Heart right ventricle (tissue), 16 donors: ENCODE data around the gene LRRC7. TPM values are rescaled to one million over a fixed set of nuclear protein-coding genes. Genes with fewer than 3 reads are reported as not detected.

ENCODE experiments used
- ATAC-seq, 8 donors: fragments of 200-7000 bp; cut with Tn5 transposase; one replicate each; pipeline ENCODE4 v1.9.1; 2020; ENCODE audit warnings: mild to moderate bottlenecking in 8 of 8, moderate library complexity in 8 of 8, moderate number of reproducible peaks in 1 of 8
- DNase-seq, 2 donors: peaks; one replicate each; pipeline ENCODE4 v3.0.0-alpha.2; 2020
- H3K27ac ChIP-seq, 10 donors: fragments of 200-600 bp; sonication (generic) in 2 of 10; one replicate each; pipeline versions ENCODE4 v1.5.0 to v1.8.0; 2020 to 2022; ENCODE audit warnings: mild to moderate bottlenecking in 3 of 10
- H3K27me3 ChIP-seq, 7 donors: fragments of 200-600 bp; one replicate each; pipeline ENCODE4 v1.8.0; 2021 to 2022; ENCODE audit warnings: mild to moderate bottlenecking in 2 of 7
- H3K36me3 ChIP-seq, 9 donors: fragments of 200-600 bp; sonication (generic) in 1 of 9; one replicate each; pipeline versions ENCODE4 v1.5.0 to v1.8.0; 2020 to 2022; ENCODE audit warnings: mild to moderate bottlenecking in 2 of 9
- H3K4me1 ChIP-seq, 9 donors: fragments of 200-600 bp; sonication (generic) in 1 of 9; one replicate each; pipeline versions ENCODE4 v1.5.0 to v1.8.0; 2020 to 2022; ENCODE audit warnings: mild to moderate bottlenecking in 4 of 9
- H3K4me3 ChIP-seq, 10 donors: fragments of 200-600 bp; sonication (generic) in 2 of 10; one replicate each; pipeline versions ENCODE4 v1.5.0 to v1.8.0; 2020 to 2022; ENCODE audit warnings: mild to moderate bottlenecking in 7 of 10, moderate library complexity in 2 of 10
- H3K9me3 ChIP-seq, 11 donors: fragments of 200-600 bp in 10 of 11; sonication (generic) in 2 of 11; one replicate each; pipeline versions ENCODE4 v1.5.0 to v1.8.0; 2013 to 2022; ENCODE audit warnings: mild to moderate bottlenecking in 2 of 11, control low read depth in 1 of 11, moderate library complexity in 1 of 11
- WGBS, 2 donors: extraction: QIAGEN DNeasy Blood & Tissue Kit; methylation state at CpG; one replicate each; pipeline ENCODE4 v1.1.7; 2013; ENCODE audit warnings: inconsistent platforms in 1 of 2; 5-methylcytosine and 5-hydroxymethylcytosine counted together
- intact Hi-C, 10 donors: fragments of 100-400 bp; cut with DNase I; formaldehyde crosslinking; loops; one replicate each; pipeline versions ENCODE4 v1.11.1 to v1.14.2; 2022
- polyA plus RNA-seq, 2 donors: library from polyadenylated mRNA; stranded (reverse); fragments of 200-250 nt; gene quantifications; one replicate each; pipeline ENCODE4 v1.2.3, GENCODE V29; 2013
- total RNA-seq, 10 donors: library from RNA; stranded (reverse); fragmentation: NEBNext Ultra II Directional in 3 of 10; extraction: Animal tissue kit (Norgen Biotek cat#: 25700) in 3 of 10; gene quantifications; one replicate each; pipeline versions ENCODE4 v1.2.1 to v1.2.4, GENCODE V29; 2021 to 2023
- TF ChIP-seq, protein P1 (sequence below), 9 donors: fragments of 200-600 bp; sonication (generic) in 2 of 9; IDR thresholded peaks; one replicate each; pipeline versions ENCODE4 v1.5.0 to v1.8.0; 2021 to 2022; ENCODE audit warnings: antibody characterized with exemption in 9 of 9, mild to moderate bottlenecking in 5 of 9, moderate library complexity in 1 of 9
- donor health status: Arrhythmogenic right ventricular cardiomyopathy.
- donor health status: ischemic (EF 13 %, LVEDD 7.1; RV severe dilation, severe dysfunction).
- donor health status: healthy with polysubstance abuse.
- donor health status: DM: no; HTN: yes; CAD: no.
- donor health status: DM: no; HTN: no; CAD: no.
- donor health status: ischemic (EF 25% LVEDD 6.9; RV normal size, moderate dysfunction).
- donor health status: ischemic (EF 25% LVEDD 5.7; RV mildly dilated, moderate dysfunction).
- donor health status: healthy.
- donor health status: DM: yes; HTN: yes; CAD: no.
- donor health status: Ischemic cardiomyopathy.
- donor health status: ischemic (EF 35%, LVEDD 5.7; RV mildly dilated, moderate dysfunction).
- donor health status: nonischemic (EF 11% LVEDD 7.7; RV severe dilation, severe dysfunction).
- donor health status: DM: yes; HTN: yes; CAD: no.
- donor health status: PGD.
- donor health status: ischemic (EF 29% LVEDD 5.4; RV normal size, mild dysfunction).
- donor health status: nonischemic (EF 23%, LVEDD 6.1; RV moderate dilation, normal function).

Gene LRRC7
- total and polyA plus RNA-seq, 12 donors = 0.03 to 2.1 (median 0.59) TPM

DNA sequence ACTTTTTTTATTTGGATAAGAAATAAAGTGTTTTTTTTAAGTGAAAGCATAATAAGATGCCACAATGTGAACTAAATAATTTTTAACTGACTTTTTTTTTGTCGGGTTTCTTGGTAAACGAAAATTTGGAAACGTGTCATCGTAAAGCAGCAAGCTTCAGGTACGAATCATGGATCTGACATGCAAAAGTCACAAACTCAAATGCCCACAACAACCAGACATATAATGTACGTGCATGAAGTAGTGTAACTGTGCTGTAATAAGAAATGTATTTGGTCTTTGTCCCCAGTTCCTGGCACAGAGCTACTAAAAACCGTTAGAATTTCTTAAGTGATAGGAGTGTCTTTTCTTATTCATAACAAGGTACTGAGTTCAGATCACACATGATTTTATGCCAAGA is 44.3 kb upstream of the LRRC7 start:
- no peaks in the 10 kb centered on the region for H3K4me1 ChIP-seq
- 68 to 91% methylated on average over 7 of the region's 7 CpGs for WGBS, 2 donors
- H3K4me3 ChIP-seq = no peak overlapping the region
- H3K36me3 ChIP-seq = no peaks in the 10 kb centered on the region
- no peak for DNase-seq
- no peak overlapping the region for H3K27ac ChIP-seq
- no peaks in the 10 kb centered on the region for H3K9me3 ChIP-seq
- TF ChIP-seq, protein P1, sequence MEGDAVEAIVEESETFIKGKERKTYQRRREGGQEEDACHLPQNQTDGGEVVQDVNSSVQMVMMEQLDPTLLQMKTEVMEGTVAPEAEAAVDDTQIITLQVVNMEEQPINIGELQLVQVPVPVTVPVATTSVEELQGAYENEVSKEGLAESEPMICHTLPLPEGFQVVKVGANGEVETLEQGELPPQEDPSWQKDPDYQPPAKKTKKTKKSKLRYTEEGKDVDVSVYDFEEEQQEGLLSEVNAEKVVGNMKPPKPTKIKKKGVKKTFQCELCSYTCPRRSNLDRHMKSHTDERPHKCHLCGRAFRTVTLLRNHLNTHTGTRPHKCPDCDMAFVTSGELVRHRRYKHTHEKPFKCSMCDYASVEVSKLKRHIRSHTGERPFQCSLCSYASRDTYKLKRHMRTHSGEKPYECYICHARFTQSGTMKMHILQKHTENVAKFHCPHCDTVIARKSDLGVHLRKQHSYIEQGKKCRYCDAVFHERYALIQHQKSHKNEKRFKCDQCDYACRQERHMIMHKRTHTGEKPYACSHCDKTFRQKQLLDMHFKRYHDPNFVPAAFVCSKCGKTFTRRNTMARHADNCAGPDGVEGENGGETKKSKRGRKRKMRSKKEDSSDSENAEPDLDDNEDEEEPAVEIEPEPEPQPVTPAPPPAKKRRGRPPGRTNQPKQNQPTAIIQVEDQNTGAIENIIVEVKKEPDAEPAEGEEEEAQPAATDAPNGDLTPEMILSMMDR (IDR thresholded peaks at IDR 0.05) = no peak
- intact Hi-C loops = no loop called here
- no peak for ATAC-seq
- H3K27me3 ChIP-seq = peaks cover 0 to 3% (median 0%) of the 10 kb centered on the region in 7 donors

DNA sequence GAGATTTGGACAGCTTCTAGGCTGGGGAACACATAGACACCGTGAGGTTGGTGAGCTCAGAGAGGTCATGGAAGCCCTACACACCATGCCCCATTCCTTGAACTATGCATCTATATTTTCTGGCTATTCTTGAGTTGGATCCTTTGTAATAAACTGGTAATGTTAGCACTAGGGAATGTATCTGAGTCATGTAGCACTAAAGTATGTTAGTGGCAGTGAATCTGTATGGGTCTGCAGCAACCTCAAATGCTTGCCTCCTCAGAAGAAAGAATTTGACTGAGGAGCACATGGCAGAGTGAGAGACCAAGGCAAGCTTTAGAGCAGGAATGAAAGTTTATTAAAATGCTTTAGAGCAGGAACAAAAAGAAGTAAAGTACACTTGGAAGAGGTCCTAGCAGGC is 43.7 kb upstream of the LRRC7 start:
- Histone ChIP-seq H3K27ac (no peak overlapping the region), H3K4me1 (no peaks in the 10 kb centered on the region), H3K9me3 (no peaks in the 10 kb centered on the region), H3K4me3 (no peak overlapping the region), H3K27me3 (peaks cover 0 to 3% (median 0%) of the 10 kb centered on the region in 7 donors), H3K36me3 (no peaks in the 10 kb centered on the region)
- ATAC-seq = no peak
- no peak for DNase-seq
- TF ChIP-seq, protein P1 (IDR thresholded peaks at IDR 0.05) = no peak
- intact Hi-C loops = no loop called here
- 72 to 76% methylated on average over 1 of the region's 1 CpG for WGBS, 2 donors

DNA sequence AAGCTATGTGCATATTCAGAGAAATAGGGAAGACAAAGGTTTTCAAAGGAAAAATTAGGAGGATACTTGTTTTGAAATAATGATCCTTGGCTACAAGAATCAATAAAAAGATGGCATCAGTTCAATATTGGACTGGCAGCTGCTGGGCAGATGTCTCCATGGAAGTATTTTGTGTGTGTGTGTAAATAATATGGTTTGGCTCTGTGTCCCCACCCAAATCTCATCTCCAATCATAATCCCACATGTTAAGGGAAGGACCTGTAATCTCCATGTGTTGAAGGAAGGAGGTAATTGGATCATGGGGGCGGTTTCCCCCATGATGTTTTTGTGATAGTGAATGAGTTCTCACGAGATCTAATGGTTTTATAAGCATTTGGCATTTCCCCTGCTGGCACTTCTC is 40.4 kb upstream of the LRRC7 start:
- WGBS, 2 donors = 58 to 63% methylated on average over 2 of the region's 2 CpGs
- H3K4me3 ChIP-seq = no peak overlapping the region
- peaks cover 0 to 3% (median 0%) of the 10 kb centered on the region in 7 donors for H3K27me3 ChIP-seq
- H3K36me3 ChIP-seq = no peaks in the 10 kb centered on the region
- DNase-seq (no peak), ATAC-seq (no peak)
- intact Hi-C loops = no loop called here
- no peaks in the 10 kb centered on the region for H3K9me3 ChIP-seq
- H3K4me1 ChIP-seq = no peaks in the 10 kb centered on the region
- TF ChIP-seq, protein P1 (IDR thresholded peaks at IDR 0.05) = no peak
- no peak overlapping the region for H3K27ac ChIP-seq

DNA sequence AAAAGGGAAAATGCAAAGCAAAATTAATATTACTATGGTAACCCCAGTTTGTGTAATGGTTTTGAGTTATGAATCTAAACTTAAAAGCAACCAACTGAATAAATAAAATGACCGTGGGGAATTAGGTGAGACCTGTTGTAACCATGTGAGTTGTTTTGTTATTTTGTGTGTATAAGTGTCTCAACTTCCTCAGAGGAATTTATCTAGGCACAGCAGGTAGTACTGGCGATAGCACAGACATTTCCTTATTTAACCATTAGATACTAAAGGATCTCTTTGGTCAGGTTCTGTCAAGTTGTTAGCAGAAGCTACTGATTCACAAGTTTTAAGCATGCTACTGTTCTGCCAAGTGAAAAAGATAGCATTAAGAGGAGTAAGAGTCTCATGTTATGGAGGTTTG is 39.3 kb upstream of the LRRC7 start:
- Histone ChIP-seq H3K9me3 (no peaks in the 10 kb centered on the region), H3K27me3 (peaks cover 0 to 3% (median 0%) of the 10 kb centered on the region in 7 donors), H3K4me3 (no peak overlapping the region), H3K27ac (no peak overlapping the region), H3K36me3 (no peaks in the 10 kb centered on the region), H3K4me1 (no peaks in the 10 kb centered on the region)
- DNase-seq = no peak
- WGBS, 2 donors = 69 to 76% methylated on average over 2 of the region's 2 CpGs
- ATAC-seq = no peak
- intact Hi-C loops = no loop called here
- TF ChIP-seq, protein P1 (IDR thresholded peaks at IDR 0.05) = no peak
